SU-DHL-6 (cell line): ENCODE measurements around the gene ASPHD2.

ENCODE experiments used
- EZH2phosphoT487 ChIP-seq: fragments of 200-600 bp; sonication (generic), shearing (Covaris generic); conservative IDR thresholded peaks from 2 replicates; pipeline ENCODE4 v1.6.1; 2018; ENCODE audit warnings: mild to moderate bottlenecking, antibody characterized with exemption, low read length, moderate library complexity, mixed read lengths
- TF ChIP-seq, protein P1 (sequence below): fragments of 200-600 bp; sonication (generic); IDR thresholded peaks from one replicate; pipeline ENCODE4 v1.5.1; 2017; ENCODE audit warnings: antibody characterized with exemption, mild to moderate bottlenecking, low read length, moderate library complexity; ENCODE audit not compliant: insufficient read depth, poor library complexity, severe bottlenecking

DNA sequence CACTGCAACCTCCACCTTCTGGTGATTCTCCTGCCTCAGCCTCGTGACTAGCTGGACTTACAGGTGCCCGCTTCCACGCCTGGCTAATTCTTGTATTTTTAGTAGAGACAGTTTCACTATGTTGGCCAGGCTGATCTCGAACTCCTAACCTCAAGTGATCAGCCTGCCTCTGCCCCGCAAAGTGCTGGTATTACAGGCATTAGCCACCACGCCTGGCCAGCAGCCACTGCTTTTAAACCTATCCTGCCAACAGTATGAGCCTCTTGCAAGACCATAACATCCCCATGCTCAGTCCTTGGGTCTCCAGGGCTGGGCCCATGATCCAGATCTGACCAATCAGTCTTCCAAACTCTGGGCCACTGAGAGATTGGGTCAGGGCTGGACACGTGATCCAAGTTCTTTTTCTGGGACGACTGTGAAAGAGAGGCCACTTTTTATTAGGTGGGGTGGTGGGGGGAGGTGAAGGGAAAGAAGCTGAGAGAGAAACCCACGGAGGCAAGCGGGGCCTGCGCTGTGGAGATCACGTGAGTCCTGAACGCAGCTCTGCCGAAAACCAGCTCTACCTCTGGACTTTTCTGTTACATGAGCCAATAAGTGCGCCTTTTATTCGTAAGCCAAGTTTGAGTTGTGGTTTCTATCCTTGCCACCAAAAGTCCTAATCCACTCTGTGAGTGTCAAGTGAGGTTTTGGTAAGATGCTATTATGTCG, 17.9 kb downstream of the ASPHD2 start:
- TF ChIP-seq, protein P1, sequence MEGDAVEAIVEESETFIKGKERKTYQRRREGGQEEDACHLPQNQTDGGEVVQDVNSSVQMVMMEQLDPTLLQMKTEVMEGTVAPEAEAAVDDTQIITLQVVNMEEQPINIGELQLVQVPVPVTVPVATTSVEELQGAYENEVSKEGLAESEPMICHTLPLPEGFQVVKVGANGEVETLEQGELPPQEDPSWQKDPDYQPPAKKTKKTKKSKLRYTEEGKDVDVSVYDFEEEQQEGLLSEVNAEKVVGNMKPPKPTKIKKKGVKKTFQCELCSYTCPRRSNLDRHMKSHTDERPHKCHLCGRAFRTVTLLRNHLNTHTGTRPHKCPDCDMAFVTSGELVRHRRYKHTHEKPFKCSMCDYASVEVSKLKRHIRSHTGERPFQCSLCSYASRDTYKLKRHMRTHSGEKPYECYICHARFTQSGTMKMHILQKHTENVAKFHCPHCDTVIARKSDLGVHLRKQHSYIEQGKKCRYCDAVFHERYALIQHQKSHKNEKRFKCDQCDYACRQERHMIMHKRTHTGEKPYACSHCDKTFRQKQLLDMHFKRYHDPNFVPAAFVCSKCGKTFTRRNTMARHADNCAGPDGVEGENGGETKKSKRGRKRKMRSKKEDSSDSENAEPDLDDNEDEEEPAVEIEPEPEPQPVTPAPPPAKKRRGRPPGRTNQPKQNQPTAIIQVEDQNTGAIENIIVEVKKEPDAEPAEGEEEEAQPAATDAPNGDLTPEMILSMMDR = no peak
- TF ChIP-seq EZH2phosphoT487 = no peak
